ENCODE results near the gene MAF.

MAF gene

GRCh38 chr16:79563921-79564320 is 36.6 kb downstream of the MAF start:
- DNase-seq (no peak), ATAC-seq (ENCODE audit: insufficient read depth, low read depth) (no peak)
- TF ChIP-seq, protein P1, sequence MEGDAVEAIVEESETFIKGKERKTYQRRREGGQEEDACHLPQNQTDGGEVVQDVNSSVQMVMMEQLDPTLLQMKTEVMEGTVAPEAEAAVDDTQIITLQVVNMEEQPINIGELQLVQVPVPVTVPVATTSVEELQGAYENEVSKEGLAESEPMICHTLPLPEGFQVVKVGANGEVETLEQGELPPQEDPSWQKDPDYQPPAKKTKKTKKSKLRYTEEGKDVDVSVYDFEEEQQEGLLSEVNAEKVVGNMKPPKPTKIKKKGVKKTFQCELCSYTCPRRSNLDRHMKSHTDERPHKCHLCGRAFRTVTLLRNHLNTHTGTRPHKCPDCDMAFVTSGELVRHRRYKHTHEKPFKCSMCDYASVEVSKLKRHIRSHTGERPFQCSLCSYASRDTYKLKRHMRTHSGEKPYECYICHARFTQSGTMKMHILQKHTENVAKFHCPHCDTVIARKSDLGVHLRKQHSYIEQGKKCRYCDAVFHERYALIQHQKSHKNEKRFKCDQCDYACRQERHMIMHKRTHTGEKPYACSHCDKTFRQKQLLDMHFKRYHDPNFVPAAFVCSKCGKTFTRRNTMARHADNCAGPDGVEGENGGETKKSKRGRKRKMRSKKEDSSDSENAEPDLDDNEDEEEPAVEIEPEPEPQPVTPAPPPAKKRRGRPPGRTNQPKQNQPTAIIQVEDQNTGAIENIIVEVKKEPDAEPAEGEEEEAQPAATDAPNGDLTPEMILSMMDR (IDR thresholded peaks at IDR 0.05; ENCODE audit: borderline replicate concordance, extremely low read depth, low read length, poor library complexity, severe bottlenecking): no peak
- no peak for TF ChIP-seq EZH2 (IDR thresholded peaks at IDR 0.05; ENCODE audit: borderline replicate concordance, low read depth, low read length, severe bottlenecking)
- no peak overlapping the region for H3K4me2 ChIP-seq (ENCODE audit: insufficient read depth, low read length)
- H3K4me3 ChIP-seq (ENCODE audit: low read depth in 1 of 2, low read length in 2 of 2): no peak overlapping the region
- H3K9me3 ChIP-seq (ENCODE audit: insufficient read depth, low read length, severe bottlenecking): no peaks in the 10 kb centered on the region
- H3K27me3 ChIP-seq (ENCODE audit: insufficient read depth, low read length, poor library complexity): peaks cover 3% of the 10 kb centered on the region
- no peak overlapping the region for H2AFZ ChIP-seq (ENCODE audit: low read depth, low read length)
- H3K9ac ChIP-seq (ENCODE audit: low read depth, low read length): no peak overlapping the region
- no peaks in the 10 kb centered on the region for H3K79me2 ChIP-seq (ENCODE audit: insufficient read depth, low read length)
- no peaks in the 10 kb centered on the region for H3K4me1 ChIP-seq (ENCODE audit: insufficient read depth, low read length)
- no peaks in the 10 kb centered on the region for H4K20me1 ChIP-seq (ENCODE audit: insufficient read depth, low read length)
- no peaks in the 10 kb centered on the region for H3K36me3 ChIP-seq (ENCODE audit: insufficient read depth, low read length)
- no peak overlapping the region for H3K27ac ChIP-seq (ENCODE audit: low read length)

DNA sequence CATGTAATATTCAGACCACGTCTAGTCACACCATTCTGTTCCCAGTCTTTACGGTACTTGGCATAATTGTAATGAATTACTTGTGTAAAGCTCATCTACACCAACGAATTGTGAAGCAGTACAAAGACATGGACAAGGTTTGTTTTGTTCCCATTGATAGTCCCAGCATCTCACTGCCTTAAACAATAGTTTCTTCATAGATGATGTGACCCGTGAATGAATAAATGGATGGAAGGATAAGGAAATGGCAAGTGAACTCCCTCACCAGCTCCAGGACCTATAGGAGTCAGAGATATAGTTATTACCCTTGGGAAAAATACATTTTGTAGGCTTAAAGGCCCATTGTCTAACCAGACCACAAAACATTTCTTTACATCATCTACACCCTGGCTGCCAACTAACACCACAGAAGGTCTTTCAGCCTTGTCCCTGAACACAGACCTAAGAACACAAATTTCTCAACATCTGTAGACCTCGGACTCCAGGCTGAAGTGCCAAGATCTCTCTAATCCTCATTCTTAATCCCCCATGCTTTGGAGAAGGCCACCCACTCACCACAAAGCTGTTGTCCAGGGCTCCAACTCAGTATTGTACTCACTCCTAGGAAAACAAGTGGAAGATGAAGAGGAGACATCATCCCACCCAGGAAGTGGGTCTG is 38.2 kb downstream of the MAF start:
- H3K4me1 ChIP-seq (ENCODE audit: insufficient read depth, low read length): no peaks in the 10 kb centered on the region
- H2AFZ ChIP-seq (ENCODE audit: low read depth, low read length): no peak overlapping the region
- no peak overlapping the region for H3K4me2 ChIP-seq (ENCODE audit: insufficient read depth, low read length)
- H3K4me3 ChIP-seq (ENCODE audit: low read depth in 1 of 2, low read length in 2 of 2): no peak overlapping the region
- H3K36me3 ChIP-seq (ENCODE audit: insufficient read depth, low read length): no peaks in the 10 kb centered on the region
- DNase-seq: no peak
- no peaks in the 10 kb centered on the region for H3K27me3 ChIP-seq (ENCODE audit: insufficient read depth, low read length, poor library complexity)
- no peak for ATAC-seq (ENCODE audit: insufficient read depth, low read depth)
- no peaks in the 10 kb centered on the region for H4K20me1 ChIP-seq (ENCODE audit: insufficient read depth, low read length)
- no peak overlapping the region for H3K27ac ChIP-seq (ENCODE audit: low read length)
- H3K79me2 ChIP-seq (ENCODE audit: insufficient read depth, low read length): no peaks in the 10 kb centered on the region
- TF ChIP-seq, protein P1 (IDR thresholded peaks at IDR 0.05; ENCODE audit: borderline replicate concordance, extremely low read depth, low read length, poor library complexity, severe bottlenecking): no peak
- no peak for TF ChIP-seq EZH2 (IDR thresholded peaks at IDR 0.05; ENCODE audit: borderline replicate concordance, low read depth, low read length, severe bottlenecking)
- no peak overlapping the region for H3K9ac ChIP-seq (ENCODE audit: low read depth, low read length)
- no peaks in the 10 kb centered on the region for H3K9me3 ChIP-seq (ENCODE audit: insufficient read depth, low read length, severe bottlenecking)

DNA sequence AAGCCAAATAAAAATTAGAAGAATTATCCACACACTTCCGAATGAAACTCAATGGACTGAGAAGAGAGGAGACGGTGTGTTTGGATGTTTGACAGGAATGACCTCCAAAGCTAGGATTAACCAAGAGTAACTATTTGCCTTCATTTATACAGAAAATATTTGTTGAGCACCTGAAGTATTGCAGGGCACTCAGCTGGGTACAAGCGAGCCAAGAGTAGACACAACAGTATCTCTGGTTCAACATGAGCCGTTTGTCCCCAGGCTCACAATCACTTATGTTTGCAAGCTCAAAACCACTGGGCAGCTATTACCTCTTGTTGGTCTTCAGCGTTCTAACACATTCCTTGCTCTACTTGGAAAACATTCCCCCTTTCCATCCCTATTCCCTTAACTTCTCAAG is 38.8 kb downstream of the MAF start:
- ATAC-seq (ENCODE audit: insufficient read depth, low read depth) (no peak), DNase-seq (no peak)
- Histone ChIP-seq H3K36me3 (ENCODE audit: insufficient read depth, low read length) (no peaks in the 10 kb centered on the region), H3K9ac (ENCODE audit: low read depth, low read length) (no peak overlapping the region), H3K27me3 (ENCODE audit: insufficient read depth, low read length, poor library complexity) (no peaks in the 10 kb centered on the region), H3K4me3 (ENCODE audit: low read depth in 1 of 2, low read length in 2 of 2) (no peak overlapping the region), H2AFZ (ENCODE audit: low read depth, low read length) (no peak overlapping the region), H3K9me3 (ENCODE audit: insufficient read depth, low read length, severe bottlenecking) (no peaks in the 10 kb centered on the region), H4K20me1 (ENCODE audit: insufficient read depth, low read length) (no peaks in the 10 kb centered on the region), H3K4me2 (ENCODE audit: insufficient read depth, low read length) (no peak overlapping the region), H3K27ac (ENCODE audit: low read length) (no peak overlapping the region), H3K4me1 (ENCODE audit: insufficient read depth, low read length) (no peaks in the 10 kb centered on the region), H3K79me2 (ENCODE audit: insufficient read depth, low read length) (no peaks in the 10 kb centered on the region)
- TF ChIP-seq EZH2 (IDR thresholded peaks at IDR 0.05; ENCODE audit: borderline replicate concordance, low read depth, low read length, severe bottlenecking): no peak
- TF ChIP-seq, protein P1 (IDR thresholded peaks at IDR 0.05; ENCODE audit: borderline replicate concordance, extremely low read depth, low read length, poor library complexity, severe bottlenecking): no peak

Measured in DND-41 (cell line).